Lung (tissue), 16 donors: ENCODE measurements around the gene NGDN. TPM values are rescaled to one million over a fixed set of nuclear protein-coding genes. Genes with fewer than 3 reads are reported as not detected.
A peak's percentile ranks its signal among the peaks of the same experiment; 100 is the strongest.

ENCODE experiments used
- ATAC-seq: fragments of 200-7000 bp; cut with Tn5 transposase; one replicate; pipeline ENCODE4 v1.9.1; 2020; ENCODE audit warnings: moderate number of reproducible peaks; ENCODE audit not compliant: insufficient read depth, low FRiP score
- DNase-seq, 3 donors: peaks; one replicate each; pipeline ENCODE4 v3.0.0-alpha.2; 2013 to 2017
- H3K27ac ChIP-seq, 2 donors: one replicate each; pipeline ENCODE4 v1.5.1; 2013; ENCODE audit warnings: mild to moderate bottlenecking in 2 of 2, moderate library complexity in 2 of 2, control low read depth in 1 of 2, inconsistent platforms in 1 of 2, low read depth in 1 of 2, low read length in 1 of 2
- H3K27me3 ChIP-seq, 3 donors: one replicate each; pipeline ENCODE4 v1.5.1; 2013; ENCODE audit warnings: low read length in 2 of 3; ENCODE audit not compliant: control insufficient read depth in 3 of 3, insufficient read depth in 3 of 3
- H3K36me3 ChIP-seq, 4 donors: one replicate each; pipeline ENCODE4 v1.5.1; 2013; ENCODE audit warnings: low read length in 4 of 4, mild to moderate bottlenecking in 1 of 4, moderate library complexity in 1 of 4; ENCODE audit not compliant: control insufficient read depth in 4 of 4, insufficient read depth in 4 of 4
- H3K4me1 ChIP-seq, 5 donors: one replicate each; pipeline ENCODE4 v1.5.1; 2013; ENCODE audit warnings: low read length in 5 of 5, mild to moderate bottlenecking in 2 of 5, moderate library complexity in 1 of 5; ENCODE audit not compliant: control insufficient read depth in 5 of 5, insufficient read depth in 5 of 5
- H3K4me3 ChIP-seq: one replicate; pipeline ENCODE4 v1.5.1; 2013; ENCODE audit warnings: mild to moderate bottlenecking, control low read depth, moderate library complexity
- H3K9ac ChIP-seq, 2 donors: one replicate each; pipeline ENCODE4 v1.5.1; 2013; ENCODE audit warnings: low read length in 2 of 2, control low read depth in 1 of 2; ENCODE audit not compliant: insufficient read depth in 1 of 2
- H3K9me3 ChIP-seq, 4 donors: one replicate each; pipeline ENCODE4 v1.5.1; 2013; ENCODE audit warnings: low read length in 3 of 4, mild to moderate bottlenecking in 1 of 4, moderate library complexity in 1 of 4; ENCODE audit not compliant: control insufficient read depth in 4 of 4, insufficient read depth in 3 of 4
- WGBS, 2 donors: extraction: QIAGEN DNeasy Blood & Tissue Kit; methylation state at CpG; one replicate each; pipeline ENCODE4 v1.1.7; 2013; 5-methylcytosine and 5-hydroxymethylcytosine counted together
- long read RNA-seq, 5 donors: transcript quantifications; one replicate each; lab custom pipeline, GENCODE V29; 2026
- polyA plus RNA-seq, 2 donors: library from polyadenylated mRNA; stranded (reverse); fragments of 200-250 nt; gene quantifications; one replicate each; pipeline ENCODE4 v1.2.1, GENCODE V29; 2013
- total RNA-seq, 2 donors: library from RNA; depleted of rRNA in 1 of 2; stranded (reverse); fragments of >200 nt in 1 of 2; gene quantifications; one replicate each; pipeline ENCODE4 v1.2.1, GENCODE V29; 2014 to 2021
- TF ChIP-seq, protein P1 (sequence below): IDR thresholded peaks from 2 replicates; pipeline ENCODE4 v1.5.1; 2012; ENCODE audit warnings: mild to moderate bottlenecking; ENCODE audit errors: control extremely low read depth, extremely low read depth
- donor health status: control.
- donor health status: control.
- donor health status: Bipolar disorder and iron deficiency.
- donor health status: healthy.
- donor health status: DM: yes; HTN: yes; CAD: no.

The NGDN gene, protein sequence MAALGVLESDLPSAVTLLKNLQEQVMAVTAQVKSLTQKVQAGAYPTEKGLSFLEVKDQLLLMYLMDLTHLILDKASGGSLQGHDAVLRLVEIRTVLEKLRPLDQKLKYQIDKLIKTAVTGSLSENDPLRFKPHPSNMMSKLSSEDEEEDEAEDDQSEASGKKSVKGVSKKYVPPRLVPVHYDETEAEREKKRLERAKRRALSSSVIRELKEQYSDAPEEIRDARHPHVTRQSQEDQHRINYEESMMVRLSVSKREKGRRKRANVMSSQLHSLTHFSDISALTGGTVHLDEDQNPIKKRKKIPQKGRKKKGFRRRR
- 10 to 100 TPM; 31.6 to 52.4 TPM for total RNA-seq
- polyA plus RNA-seq = 10 to 100 TPM; 42.0 to 47.4 TPM
- long read RNA-seq, donor 1, transcript NGDN-202 (11 exons, 1,143 nt) = major isoform, 27 of 44 reads
- long read RNA-seq, donor 1, partial matches to known transcripts = 12 of 44 reads
- long read RNA-seq, donor 1, other reads (novel, unspliced or antisense) = 0 of 44 reads
- long read RNA-seq, donor 2, partial matches to known transcripts = 6 of 12 reads
- long read RNA-seq, donor 2, other reads (novel, unspliced or antisense) = 0 of 12 reads
- long read RNA-seq, donor 3, transcript NGDN-202 (11 exons, 1,143 nt) = major isoform, 10 of 17 reads
- long read RNA-seq, donor 3, partial matches to known transcripts = 5 of 17 reads
- long read RNA-seq, donor 3, other reads (novel, unspliced or antisense) = 0 of 17 reads
- long read RNA-seq, donor 4, transcript NGDN-202 (11 exons, 1,143 nt) = major isoform, 8 of 17 reads
- long read RNA-seq, donor 4, partial matches to known transcripts = 6 of 17 reads
- long read RNA-seq, donor 4, other reads (novel, unspliced or antisense) = 0 of 17 reads
- long read RNA-seq, donor 5, transcript NGDN-202 (11 exons, 1,143 nt) = major isoform, 24 of 39 reads
- long read RNA-seq, donor 5, partial matches to known transcripts = 9 of 39 reads
- long read RNA-seq, donor 5, other reads (novel, unspliced or antisense) = 0 of 39 reads

DNA sequence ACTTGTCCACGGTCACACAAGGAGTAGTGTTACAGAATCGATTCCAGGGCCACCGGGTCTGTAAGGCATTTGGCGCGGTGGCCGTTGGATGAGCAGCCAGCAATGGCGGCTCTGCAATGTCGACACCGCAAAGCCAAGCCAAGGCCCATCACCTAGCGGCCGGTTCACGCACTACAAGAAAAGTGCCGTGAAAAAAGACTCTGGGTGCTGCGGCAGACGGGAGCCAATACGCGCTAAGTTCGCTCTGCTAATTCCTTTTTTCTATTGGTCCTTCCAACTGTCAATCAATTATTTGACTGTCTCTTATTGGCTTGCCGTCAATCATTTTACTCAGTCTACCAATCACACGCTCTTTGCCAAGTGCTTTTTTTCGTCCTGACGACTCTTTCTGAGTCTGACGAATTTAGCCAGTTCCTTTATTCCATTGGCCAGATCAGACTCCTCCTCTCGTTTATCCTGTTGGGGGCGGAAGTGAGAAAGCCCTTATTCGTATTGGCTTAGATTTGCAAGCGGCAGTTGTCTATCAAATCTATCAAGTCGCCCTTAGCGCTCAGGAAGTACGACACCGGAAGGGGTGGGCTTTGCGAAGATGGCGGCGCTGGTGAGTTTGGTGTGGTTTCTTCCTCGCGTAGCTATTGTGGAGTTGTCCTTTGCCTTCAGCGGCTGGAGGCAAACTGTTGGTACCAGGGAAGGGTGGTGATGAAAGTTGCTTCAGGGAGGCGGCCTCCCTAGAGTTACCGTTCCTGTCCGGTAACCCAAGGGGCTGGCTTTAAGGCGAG, at the start of gene NGDN:
Gene NGDN, plus strand, starts transcription at position 577 of the 779 bp plus-strand sequence. Its CDS starts 13 bp downstream, at position 590.
- TF ChIP-seq, protein P1, sequence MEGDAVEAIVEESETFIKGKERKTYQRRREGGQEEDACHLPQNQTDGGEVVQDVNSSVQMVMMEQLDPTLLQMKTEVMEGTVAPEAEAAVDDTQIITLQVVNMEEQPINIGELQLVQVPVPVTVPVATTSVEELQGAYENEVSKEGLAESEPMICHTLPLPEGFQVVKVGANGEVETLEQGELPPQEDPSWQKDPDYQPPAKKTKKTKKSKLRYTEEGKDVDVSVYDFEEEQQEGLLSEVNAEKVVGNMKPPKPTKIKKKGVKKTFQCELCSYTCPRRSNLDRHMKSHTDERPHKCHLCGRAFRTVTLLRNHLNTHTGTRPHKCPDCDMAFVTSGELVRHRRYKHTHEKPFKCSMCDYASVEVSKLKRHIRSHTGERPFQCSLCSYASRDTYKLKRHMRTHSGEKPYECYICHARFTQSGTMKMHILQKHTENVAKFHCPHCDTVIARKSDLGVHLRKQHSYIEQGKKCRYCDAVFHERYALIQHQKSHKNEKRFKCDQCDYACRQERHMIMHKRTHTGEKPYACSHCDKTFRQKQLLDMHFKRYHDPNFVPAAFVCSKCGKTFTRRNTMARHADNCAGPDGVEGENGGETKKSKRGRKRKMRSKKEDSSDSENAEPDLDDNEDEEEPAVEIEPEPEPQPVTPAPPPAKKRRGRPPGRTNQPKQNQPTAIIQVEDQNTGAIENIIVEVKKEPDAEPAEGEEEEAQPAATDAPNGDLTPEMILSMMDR = peak; percentile 53
- peak within 1 kb of the TSS; percentile 86 to 92 for H3K9ac ChIP-seq
- H3K36me3 ChIP-seq = peaks cover 2 to 22% (median 15%) of the 10 kb centered on the region in 4 donors
- H3K4me1 ChIP-seq = peaks cover 0 to 7% (median 3%) of the 10 kb centered on the region in 5 donors
- H3K27me3 ChIP-seq = no peaks in the 10 kb centered on the region
- H3K4me3 ChIP-seq = peak within 1 kb of the TSS; percentile 95
- H3K9me3 ChIP-seq = no peaks in the 10 kb centered on the region
- ATAC-seq = peak; percentile 95
- peak; percentile 97 to 100 (median 100) for DNase-seq
- WGBS, 2 donors = 3 to 6% methylated on average over 41 of the region's 41 CpGs
- H3K27ac ChIP-seq = peak within 1 kb of the TSS; percentile 89 to 91

GRCh38 chr14:23421594-23421993, 47.9 kb upstream of the NGDN start:
- TF ChIP-seq, protein P1 = no peak
- H3K9ac ChIP-seq = no peak overlapping the region
- no peak for DNase-seq

DNA sequence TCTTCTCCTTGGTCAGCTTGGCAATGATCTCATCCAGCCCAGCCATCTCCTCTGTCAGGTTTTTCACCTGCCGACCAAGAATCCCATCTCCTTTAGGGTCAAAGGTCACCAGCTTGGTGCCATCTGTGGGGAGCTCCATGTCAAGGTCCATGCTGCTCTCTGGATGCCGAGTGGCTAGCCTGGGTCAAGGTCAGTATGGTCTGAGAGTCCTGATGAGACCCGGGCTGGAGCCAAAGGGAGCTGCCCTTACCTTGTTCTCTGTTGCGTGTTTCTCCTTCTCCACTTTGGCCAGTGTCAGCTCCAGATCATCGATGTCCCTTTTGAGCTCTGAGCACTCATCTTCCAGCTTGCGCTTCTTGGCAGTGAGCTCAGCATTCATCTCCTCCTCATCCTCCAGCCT, 45.8 kb upstream of the NGDN start:
- DNase-seq (no peak), ATAC-seq (no peak)
- Histone ChIP-seq H3K9me3 (peaks cover 0 to 2% (median 0%) of the 10 kb centered on the region in 4 donors), H3K36me3 (no peaks in the 10 kb centered on the region), H3K9ac (no peak overlapping the region), H3K27ac (peak overlapping the region in 1 of 2 donors; percentile 64), H3K4me3 (no peak overlapping the region), H3K4me1 (no peaks in the 10 kb centered on the region), H3K27me3 (peaks cover 0 to 3% (median 0%) of the 10 kb centered on the region in 3 donors)
- TF ChIP-seq, protein P1 = no peak
- WGBS, 2 donors = 87 to 91% methylated on average over 6 of the region's 6 CpGs

More at GRCh38 chr14:23421594-23421993, 47.9 kb upstream of the NGDN start:
- ATAC-seq = no peak
- Histone ChIP-seq H3K27ac (peak overlapping the region in 1 of 2 donors; percentile 65), H3K4me1 (no peaks in the 10 kb centered on the region), H3K36me3 (no peaks in the 10 kb centered on the region), H3K27me3 (no peaks in the 10 kb centered on the region), H3K9me3 (no peaks in the 10 kb centered on the region), H3K4me3 (no peak overlapping the region)
